GM12878 (cell line): ENCODE measurements around the gene CALN1.

ENCODE experiments used
- BCL11A ChIP-seq: IDR thresholded peaks from 2 replicates; pipeline ENCODE4 v1.6.1; 2011; ENCODE audit warnings: low read depth, low read length
- BRCA1 ChIP-seq: IDR thresholded peaks from 2 replicates; pipeline ENCODE4 v1.6.1; 2011; ENCODE audit warnings: low read depth, low read length, improper control_type of control experiment
- CREM ChIP-seq: IDR thresholded peaks from 2 replicates; pipeline ENCODE4 v1.6.1; 2014; ENCODE audit warnings: antibody characterized with exemption, low read depth
- EGR1 ChIP-seq, 2 experiments: IDR thresholded peaks; 1 replicate in 1 of 2; 2 replicates in 1 of 2; pipeline ENCODE4 v1.6.1; 2011 to 2012; ENCODE audit warnings: low read depth in 2 of 2, low read length in 2 of 2, borderline replicate concordance in 1 of 2, mild to moderate bottlenecking in 1 of 2, moderate library complexity in 1 of 2
- EZH2 ChIP-seq: IDR thresholded peaks from 2 replicates; pipeline ENCODE4 v1.6.1; 2012; ENCODE audit warnings: low read depth, mild to moderate bottlenecking, control low read depth, inconsistent platforms, low read length, borderline replicate concordance; ENCODE audit not compliant: control insufficient read depth
- NFIC ChIP-seq: IDR thresholded peaks from 2 replicates; pipeline ENCODE4 v1.6.1; 2012; ENCODE audit warnings: low read depth, mild to moderate bottlenecking, inconsistent platforms, low read length, moderate library complexity
- POLR2A ChIP-seq: IDR thresholded peaks from 2 replicates; pipeline ENCODE4 v1.6.1; 2011; ENCODE audit warnings: low read depth, mild to moderate bottlenecking, low read length
- POLR2AphosphoS5 ChIP-seq: IDR thresholded peaks from 2 replicates; pipeline ENCODE4 v1.6.1; 2011; ENCODE audit warnings: mild to moderate bottlenecking, low read length, inconsistent platforms
- SRF ChIP-seq, 2 experiments: IDR thresholded peaks; 2 replicates each; pipeline ENCODE4 v1.6.1; 2011; ENCODE audit warnings: low read depth in 2 of 2, low read length in 2 of 2, mild to moderate bottlenecking in 1 of 2, moderate library complexity in 1 of 2
- TCF12 ChIP-seq: IDR thresholded peaks from 2 replicates; pipeline ENCODE4 v1.6.1; 2011; ENCODE audit warnings: low read depth, mild to moderate bottlenecking, low read length
- ZBED1 ChIP-seq: IDR thresholded peaks from 2 replicates; pipeline ENCODE4 v1.6.1; 2016; ENCODE audit warnings: borderline replicate concordance
- TF ChIP-seq, protein P1 (sequence below), 3 experiments: IDR thresholded peaks in 2 of 3; conservative IDR thresholded peaks in 1 of 3; 2 replicates each; pipeline ENCODE4 v1.5.1; 2011; ENCODE audit warnings: low read depth in 3 of 3, low read length in 3 of 3, mild to moderate bottlenecking in 3 of 3, control low read depth in 2 of 3, moderate library complexity in 2 of 3, inconsistent platforms in 1 of 3, mixed read lengths in 1 of 3; ENCODE audit not compliant: control insufficient read depth in 2 of 3, insufficient read depth in 1 of 3; ENCODE audit errors: extremely low read depth in 1 of 3
- TF ChIP-seq, protein P2 (sequence below): IDR thresholded peaks from 2 replicates; pipeline ENCODE4 v1.6.1; 2012; ENCODE audit warnings: low read depth, low read length, improper control_type of control experiment

DNA sequence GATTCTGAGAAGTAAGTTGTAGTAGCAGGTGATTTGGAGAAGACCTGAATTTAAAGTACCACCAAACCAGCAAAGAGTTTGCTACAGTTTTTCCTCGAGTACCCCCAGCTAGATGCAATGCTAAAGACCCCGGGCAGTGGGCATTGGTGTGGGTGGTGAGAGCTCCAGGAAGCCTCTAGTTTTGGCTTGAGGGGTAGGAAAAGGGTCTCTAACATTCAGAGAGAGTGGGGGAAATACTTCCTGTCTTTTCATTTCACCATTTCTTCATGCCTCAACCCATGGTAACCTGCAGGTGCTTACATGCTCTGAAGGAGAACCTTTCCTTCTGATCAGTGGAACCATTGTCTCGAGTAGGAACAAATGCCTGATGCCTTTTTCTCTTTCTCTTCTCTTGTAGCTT, 352.2 kb downstream of the CALN1 start:
- TF ChIP-seq POLR2AphosphoS5, result no peak
- TF ChIP-seq BRCA1, result no peak
- TF ChIP-seq, protein P1, sequence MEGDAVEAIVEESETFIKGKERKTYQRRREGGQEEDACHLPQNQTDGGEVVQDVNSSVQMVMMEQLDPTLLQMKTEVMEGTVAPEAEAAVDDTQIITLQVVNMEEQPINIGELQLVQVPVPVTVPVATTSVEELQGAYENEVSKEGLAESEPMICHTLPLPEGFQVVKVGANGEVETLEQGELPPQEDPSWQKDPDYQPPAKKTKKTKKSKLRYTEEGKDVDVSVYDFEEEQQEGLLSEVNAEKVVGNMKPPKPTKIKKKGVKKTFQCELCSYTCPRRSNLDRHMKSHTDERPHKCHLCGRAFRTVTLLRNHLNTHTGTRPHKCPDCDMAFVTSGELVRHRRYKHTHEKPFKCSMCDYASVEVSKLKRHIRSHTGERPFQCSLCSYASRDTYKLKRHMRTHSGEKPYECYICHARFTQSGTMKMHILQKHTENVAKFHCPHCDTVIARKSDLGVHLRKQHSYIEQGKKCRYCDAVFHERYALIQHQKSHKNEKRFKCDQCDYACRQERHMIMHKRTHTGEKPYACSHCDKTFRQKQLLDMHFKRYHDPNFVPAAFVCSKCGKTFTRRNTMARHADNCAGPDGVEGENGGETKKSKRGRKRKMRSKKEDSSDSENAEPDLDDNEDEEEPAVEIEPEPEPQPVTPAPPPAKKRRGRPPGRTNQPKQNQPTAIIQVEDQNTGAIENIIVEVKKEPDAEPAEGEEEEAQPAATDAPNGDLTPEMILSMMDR (IDR thresholded peaks at IDR 0.05 in 2 of 3, conservative IDR thresholded peaks at IDR 0.05 in 1 of 3; ENCODE audit: control insufficient read depth in 2 of 3, extremely low read depth in 1 of 3, insufficient read depth in 1 of 3, low read depth in 3 of 3, low read length in 3 of 3), result no peak
- no peak for TF ChIP-seq SRF (IDR thresholded peaks at IDR 0.05; ENCODE audit: low read depth in 2 of 2, low read length in 2 of 2)
- no peak for TF ChIP-seq CREM
- no peak for TF ChIP-seq POLR2A
- no peak for TF ChIP-seq TCF12
- TF ChIP-seq ZBED1, result no peak
- no peak for TF ChIP-seq EZH2
- no peak for TF ChIP-seq BCL11A
- TF ChIP-seq NFIC, result no peak
- no peak for TF ChIP-seq EGR1 (IDR thresholded peaks at IDR 0.05; ENCODE audit: borderline replicate concordance in 1 of 2, low read depth in 2 of 2, low read length in 2 of 2)
- TF ChIP-seq, protein P2, sequence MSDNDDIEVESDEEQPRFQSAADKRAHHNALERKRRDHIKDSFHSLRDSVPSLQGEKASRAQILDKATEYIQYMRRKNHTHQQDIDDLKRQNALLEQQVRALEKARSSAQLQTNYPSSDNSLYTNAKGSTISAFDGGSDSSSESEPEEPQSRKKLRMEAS, result no peak
